GM12874 (cell line): Measurements from ENCODE around the gene ASRGL1.

Source experiments
- CTCF ChIP-seq: IDR thresholded peaks from 2 replicates; pipeline ENCODE4 v1.5.1; 2011; ENCODE audit warnings: low read depth, mild to moderate bottlenecking, control low read depth, low read length, moderate library complexity; ENCODE audit not compliant: insufficient read depth

The ASRGL1 gene

GRCh38 chr11:62395885-62396551 is 58.8 kb downstream of the ASRGL1 start:
- TF ChIP-seq CTCF: no peak

GRCh38 chr11:62398011-62398994 is 61.1 kb downstream of the ASRGL1 start:
- TF ChIP-seq CTCF: no peak

GRCh38 chr11:62399172-62399877 is 62.1 kb downstream of the ASRGL1 start:
- no peak for TF ChIP-seq CTCF

GRCh38 chr11:62399878-62400266 is 62.6 kb downstream of the ASRGL1 start:
- TF ChIP-seq CTCF: no peak

GRCh38 chr11:62400281-62400680 is 63.0 kb downstream of the ASRGL1 start:
- TF ChIP-seq CTCF: no peak

GRCh38 chr11:62400760-62401159 is 63.5 kb downstream of the ASRGL1 start:
- TF ChIP-seq CTCF: no peak

GRCh38 chr11:62401356-62401755 is 64.1 kb downstream of the ASRGL1 start:
- TF ChIP-seq CTCF: no peak
